GM12872 (cell line): ENCODE results near the gene ZNF197.

Experiments used
- TF ChIP-seq, protein P1 (sequence below): IDR thresholded peaks from 3 replicates; pipeline ENCODE4 v1.5.1; 2011; ENCODE audit warnings: low read depth, mild to moderate bottlenecking, low read length, moderate library complexity; ENCODE audit not compliant: insufficient read depth

Gene ZNF197

GRCh38 chr3:44632193-44632592 is 7.4 kb downstream of the ZNF197 start:
- TF ChIP-seq, protein P1, sequence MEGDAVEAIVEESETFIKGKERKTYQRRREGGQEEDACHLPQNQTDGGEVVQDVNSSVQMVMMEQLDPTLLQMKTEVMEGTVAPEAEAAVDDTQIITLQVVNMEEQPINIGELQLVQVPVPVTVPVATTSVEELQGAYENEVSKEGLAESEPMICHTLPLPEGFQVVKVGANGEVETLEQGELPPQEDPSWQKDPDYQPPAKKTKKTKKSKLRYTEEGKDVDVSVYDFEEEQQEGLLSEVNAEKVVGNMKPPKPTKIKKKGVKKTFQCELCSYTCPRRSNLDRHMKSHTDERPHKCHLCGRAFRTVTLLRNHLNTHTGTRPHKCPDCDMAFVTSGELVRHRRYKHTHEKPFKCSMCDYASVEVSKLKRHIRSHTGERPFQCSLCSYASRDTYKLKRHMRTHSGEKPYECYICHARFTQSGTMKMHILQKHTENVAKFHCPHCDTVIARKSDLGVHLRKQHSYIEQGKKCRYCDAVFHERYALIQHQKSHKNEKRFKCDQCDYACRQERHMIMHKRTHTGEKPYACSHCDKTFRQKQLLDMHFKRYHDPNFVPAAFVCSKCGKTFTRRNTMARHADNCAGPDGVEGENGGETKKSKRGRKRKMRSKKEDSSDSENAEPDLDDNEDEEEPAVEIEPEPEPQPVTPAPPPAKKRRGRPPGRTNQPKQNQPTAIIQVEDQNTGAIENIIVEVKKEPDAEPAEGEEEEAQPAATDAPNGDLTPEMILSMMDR = no peak

DNA sequence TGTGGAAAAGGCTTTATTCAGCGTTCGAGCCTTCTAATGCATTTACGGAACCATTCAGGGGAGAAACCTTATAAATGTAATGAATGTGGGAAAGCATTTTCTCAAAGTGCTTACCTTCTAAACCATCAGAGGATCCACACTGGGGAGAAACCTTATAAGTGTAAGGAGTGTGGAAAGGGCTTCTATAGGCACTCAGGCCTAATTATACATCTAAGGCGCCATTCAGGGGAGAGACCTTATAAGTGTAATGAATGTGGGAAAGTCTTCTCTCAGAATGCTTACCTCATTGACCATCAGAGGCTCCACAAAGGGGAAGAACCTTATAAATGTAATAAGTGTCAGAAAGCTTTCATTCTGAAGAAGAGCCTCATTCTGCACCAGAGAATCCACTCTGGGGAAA is 17.5 kb downstream of the ZNF197 start:
- TF ChIP-seq, protein P1 = no peak

DNA sequence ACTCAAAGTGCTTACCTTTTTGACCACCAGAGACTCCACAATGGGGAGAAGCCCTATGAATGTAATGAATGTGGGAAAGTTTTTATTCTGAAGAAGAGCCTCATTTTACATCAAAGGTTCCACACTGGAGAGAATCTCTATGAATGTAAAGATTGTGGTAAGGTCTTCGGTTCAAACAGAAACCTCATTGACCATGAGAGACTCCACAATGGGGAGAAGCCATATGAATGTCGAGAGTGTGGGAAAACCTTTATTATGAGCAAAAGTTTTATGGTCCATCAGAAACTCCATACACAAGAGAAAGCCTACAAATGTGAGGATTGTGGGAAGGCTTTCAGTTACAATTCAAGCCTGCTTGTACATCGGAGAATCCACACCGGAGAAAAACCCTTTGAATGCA is 18.2 kb downstream of the ZNF197 start:
- TF ChIP-seq, protein P1 = no peak

GRCh38 chr3:44647771-44648170 is 22.9 kb downstream of the ZNF197 start:
- TF ChIP-seq, protein P1 = no peak

- TF ChIP-seq, protein P1 = no peak
These were observed 23.9 kb downstream of the ZNF197 start, which contains the start of gene ZNF35 for GRCh38 chr3:44648564-44649229. ZNF35 (plus strand) TSS chr3:44648732; CDS start chr3:44651068, 2,336 bp downstream.

DNA sequence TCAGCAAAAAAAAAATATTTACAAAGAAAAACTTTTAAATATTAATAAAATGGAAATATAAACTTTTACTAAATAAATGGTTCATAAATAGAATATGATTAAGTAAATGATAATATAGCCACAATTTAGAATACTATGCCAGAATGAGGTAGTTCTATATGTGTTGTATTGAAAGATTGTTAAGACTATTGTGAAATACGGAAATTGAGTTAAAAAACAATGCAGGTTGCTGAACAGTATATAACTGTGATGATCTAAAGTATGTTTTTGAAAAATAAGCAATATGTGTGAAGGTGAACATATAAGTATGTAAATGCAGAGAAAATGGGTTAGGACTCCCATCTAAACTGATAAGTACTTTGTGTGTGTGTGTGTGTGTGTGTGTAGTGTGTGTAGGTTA is 24.9 kb downstream of the ZNF197 start:
- TF ChIP-seq, protein P1 = no peak

GRCh38 chr3:44654039-44654438 is 29.2 kb downstream of the ZNF197 start:
- TF ChIP-seq, protein P1 = no peak
